Right atrium auricular region (tissue), 2 donors: ENCODE measurements around the gene PTBP3. TPM values are rescaled to one million over a fixed set of nuclear protein-coding genes. Genes with fewer than 3 reads are reported as not detected.

Experiments
- DNase-seq: peaks from one replicate; pipeline ENCODE4 v3.0.0-alpha.2; 2019; ENCODE audit warnings: low spot score
- H3K27ac ChIP-seq, 2 donors: fragments of 200-600 bp; sonication (generic); 1 replicate in 1 of 2; 2 replicates in 1 of 2; pipeline ENCODE4 v1.5.1; 2016 to 2019
- H3K27me3 ChIP-seq, 2 donors: fragments of 200-600 bp; sonication (generic); one replicate each; pipeline versions ENCODE4 v1.5.1 to v1.6.0; 2017 to 2019
- H3K36me3 ChIP-seq: fragments of 200-600 bp; sonication (generic); one replicate; pipeline ENCODE4 v1.5.1; 2016
- H3K4me1 ChIP-seq, 2 donors: fragments of 200-600 bp; sonication (generic); one replicate each; pipeline versions ENCODE4 v1.5.1 to v1.6.0; 2017 to 2019
- H3K4me3 ChIP-seq, 2 donors: fragments of 200-600 bp; sonication (generic); 1 replicate in 1 of 2; 2 replicates in 1 of 2; pipeline ENCODE4 v1.5.1; 2017 to 2019; ENCODE audit warnings: mild to moderate bottlenecking in 1 of 2, moderate library complexity in 1 of 2
- H3K9me3 ChIP-seq, 2 donors: fragments of 200-600 bp; sonication (generic); one replicate each; pipeline ENCODE4 v1.5.1; 2019
- CTCF ChIP-seq, 2 donors: fragments of 200-600 bp; sonication (generic); IDR thresholded peaks; one replicate each; pipeline ENCODE4 v1.5.1; 2019; ENCODE audit warnings: antibody characterized with exemption in 2 of 2
- total RNA-seq, 2 donors: library from RNA; depleted of rRNA; stranded (reverse); fragments of >200 nt; gene quantifications; one replicate each; pipeline ENCODE4 v1.1.0, GENCODE V29; 2016

The PTBP3 gene
- total RNA-seq, 2 donors from 2014 or later, result 11.6 to 18.2 TPM

DNA sequence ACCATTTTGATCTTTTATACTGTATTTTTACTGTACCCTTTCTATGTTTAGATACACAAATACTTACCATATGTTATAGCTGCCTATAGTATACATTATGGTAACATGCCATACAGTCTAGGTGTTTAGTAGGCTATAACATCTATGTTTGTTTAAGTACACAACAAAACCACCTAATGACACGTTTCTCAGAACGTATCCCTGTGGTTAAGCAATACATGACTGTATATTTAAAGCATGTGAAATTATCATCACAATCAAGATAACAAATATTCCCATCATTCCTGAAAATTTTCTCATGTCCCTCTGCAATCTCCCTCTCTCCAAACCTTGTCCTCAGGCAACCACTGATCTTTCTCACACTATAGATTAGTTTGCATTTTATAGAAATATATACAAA is 91.9 kb downstream of the PTBP3 start:
- Histone ChIP-seq H3K27ac (no peak overlapping the region), H3K9me3 (no peaks in the 10 kb centered on the region), H3K27me3 (no peaks in the 10 kb centered on the region), H3K4me1 (no peaks in the 10 kb centered on the region), H3K36me3 (no peaks in the 10 kb centered on the region), H3K4me3 (no peak overlapping the region)
- no peak for DNase-seq
- TF ChIP-seq CTCF (IDR thresholded peaks at IDR 0.05), result no peak

- TF ChIP-seq CTCF (IDR thresholded peaks at IDR 0.05), result no peak
- DNase-seq, result no peak
- Histone ChIP-seq H3K4me1 (no peaks in the 10 kb centered on the region), H3K27me3 (no peaks in the 10 kb centered on the region), H3K36me3 (no peaks in the 10 kb centered on the region), H3K4me3 (no peak overlapping the region), H3K9me3 (no peaks in the 10 kb centered on the region), H3K27ac (no peak overlapping the region)
Observed at GRCh38 chr9:112239708-112240107, 93.7 kb downstream of the PTBP3 start.

GRCh38 chr9:112239284-112239683 is 94.1 kb downstream of the PTBP3 start:
- no peak overlapping the region for H3K27ac ChIP-seq
- no peaks in the 10 kb centered on the region for H3K27me3 ChIP-seq
- DNase-seq, result no peak
- H3K4me3 ChIP-seq, result no peak overlapping the region
- no peaks in the 10 kb centered on the region for H3K9me3 ChIP-seq
- H3K36me3 ChIP-seq, result no peaks in the 10 kb centered on the region
- no peaks in the 10 kb centered on the region for H3K4me1 ChIP-seq
- no peak for TF ChIP-seq CTCF (IDR thresholded peaks at IDR 0.05)

- no peaks in the 10 kb centered on the region for H3K4me1 ChIP-seq
- no peak overlapping the region for H3K4me3 ChIP-seq
- H3K36me3 ChIP-seq, result peaks cover 3% of the 10 kb centered on the region
- no peaks in the 10 kb centered on the region for H3K27me3 ChIP-seq
- TF ChIP-seq CTCF (IDR thresholded peaks at IDR 0.05), result no peak
- DNase-seq, result no peak
- H3K27ac ChIP-seq, result no peak overlapping the region
- H3K9me3 ChIP-seq, result no peaks in the 10 kb centered on the region
Observed at GRCh38 chr9:112234779-112235178, 98.6 kb downstream of the PTBP3 start.

- Histone ChIP-seq H3K36me3 (peaks cover 8% of the 10 kb centered on the region), H3K27me3 (no peaks in the 10 kb centered on the region), H3K4me1 (no peaks in the 10 kb centered on the region), H3K9me3 (no peaks in the 10 kb centered on the region), H3K4me3 (no peak overlapping the region), H3K27ac (no peak overlapping the region)
- TF ChIP-seq CTCF (IDR thresholded peaks at IDR 0.05), result no peak
- no peak for DNase-seq
Observed at GRCh38 chr9:112233769-112234168, 99.7 kb downstream of the PTBP3 start.

DNA sequence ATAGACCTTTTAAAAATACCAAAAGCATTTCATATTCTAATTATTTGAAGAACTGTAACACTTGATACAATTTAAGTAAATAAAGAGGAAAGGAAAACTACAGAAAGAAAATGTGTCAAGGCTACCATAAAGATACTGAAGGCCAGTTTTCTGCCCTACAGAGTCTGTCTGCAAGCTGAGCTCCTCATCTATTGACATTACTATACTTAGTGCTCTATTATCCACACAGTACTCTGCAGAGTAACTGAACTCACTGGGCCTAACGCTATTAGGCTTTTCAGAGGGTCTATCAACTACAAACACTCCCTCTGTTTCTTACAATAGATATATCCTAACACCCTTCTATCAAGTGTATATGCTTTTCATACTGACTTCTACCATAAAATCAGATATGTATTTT is 101.2 kb downstream of the PTBP3 start:
- TF ChIP-seq CTCF (IDR thresholded peaks at IDR 0.05), result no peak
- DNase-seq, result no peak

More for the DNA sequence above, 101.2 kb downstream of the PTBP3 start:
- Histone ChIP-seq H3K36me3 (peaks cover 14% of the 10 kb centered on the region), H3K27me3 (no peaks in the 10 kb centered on the region), H3K4me3 (no peak overlapping the region), H3K9me3 (no peaks in the 10 kb centered on the region), H3K4me1 (no peaks in the 10 kb centered on the region), H3K27ac (no peak overlapping the region)
